GM12873 (cell line): ENCODE measurements around the gene LAMTOR4.

Experiments used
- CTCF ChIP-seq: IDR thresholded peaks from 2 replicates; pipeline ENCODE4 v1.5.1; 2012; ENCODE audit warnings: low read depth, mild to moderate bottlenecking, moderate library complexity, low read length, control low read depth; ENCODE audit not compliant: insufficient read depth; ENCODE audit errors: missing control alignments

Gene LAMTOR4

GRCh38 chr7:100118388-100119071 lies 30.2 kb upstream of the LAMTOR4 start:
- no peak for TF ChIP-seq CTCF

GRCh38 chr7:100119072-100119969 lies 29.4 kb upstream of the LAMTOR4 start, which contains the start of the genes CNPY4 and TAF6:
Gene CNPY4 (plus strand): TSS chr7:100119634. CDS start chr7:100119745, 111 bp downstream.
Gene TAF6 (minus strand): TSS chr7:100119358. CDS start chr7:100114209, 5,149 bp downstream.
- TF ChIP-seq CTCF, result peak; percentile 6

- TF ChIP-seq CTCF, result no peak
Measured at GRCh38 chr7:100119970-100120732, 28.6 kb upstream of the LAMTOR4 start.

- no peak for TF ChIP-seq CTCF
Measured at GRCh38 chr7:100120733-100121036, 28.0 kb upstream of the LAMTOR4 start.

GRCh38 chr7:100122067-100122466 lies 26.7 kb upstream of the LAMTOR4 start:
- TF ChIP-seq CTCF, result no peak

GRCh38 chr7:100122568-100122967 lies 26.1 kb upstream of the LAMTOR4 start:
- no peak for TF ChIP-seq CTCF
